AG10803 (cell line): ENCODE measurements around the gene ANAPC15.

ENCODE experiments used
- DNase-seq: peaks from one replicate; pipeline ENCODE4 v3.0.0; 2010; ENCODE audit warnings: low read depth
- H3K4me3 ChIP-seq: 2 replicates; pipeline ENCODE4 v1.5.1; 2011; ENCODE audit warnings: mild to moderate bottlenecking, low read length, control low read depth
- CTCF ChIP-seq: conservative IDR thresholded peaks from 2 replicates; pipeline ENCODE4 v1.5.1; 2011; ENCODE audit warnings: mild to moderate bottlenecking, low read length, control low read depth, inconsistent platforms

Gene ANAPC15

DNA sequence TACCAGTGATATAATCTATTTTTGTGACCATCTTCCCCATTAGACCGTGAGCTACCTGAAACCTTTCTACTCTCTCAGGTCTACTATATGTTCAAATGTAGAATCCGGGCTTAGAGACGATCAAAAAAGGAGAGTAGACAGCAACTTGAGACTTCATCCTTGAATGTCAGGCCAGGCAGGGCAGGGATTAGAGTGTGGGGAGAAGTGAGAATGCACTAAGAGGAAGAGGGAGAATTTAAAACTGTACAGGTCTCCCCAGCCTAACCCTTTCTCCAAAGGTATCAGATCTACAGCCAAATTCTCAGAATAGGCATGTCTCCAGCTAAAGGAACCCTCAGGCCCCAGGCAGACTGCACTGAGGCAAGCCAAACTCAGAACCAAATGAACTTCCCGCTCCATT lies 10.3 kb downstream of the ANAPC15 start:
- no peak for DNase-seq
- H3K4me3 ChIP-seq, result peak overlapping the region; percentile 95
- TF ChIP-seq CTCF, result no peak

GRCh38 chr11:72100462-72100861 lies 12.0 kb downstream of the ANAPC15 start:
- no peak for TF ChIP-seq CTCF
- H3K4me3 ChIP-seq, result no peak overlapping the region
- DNase-seq, result no peak

DNA sequence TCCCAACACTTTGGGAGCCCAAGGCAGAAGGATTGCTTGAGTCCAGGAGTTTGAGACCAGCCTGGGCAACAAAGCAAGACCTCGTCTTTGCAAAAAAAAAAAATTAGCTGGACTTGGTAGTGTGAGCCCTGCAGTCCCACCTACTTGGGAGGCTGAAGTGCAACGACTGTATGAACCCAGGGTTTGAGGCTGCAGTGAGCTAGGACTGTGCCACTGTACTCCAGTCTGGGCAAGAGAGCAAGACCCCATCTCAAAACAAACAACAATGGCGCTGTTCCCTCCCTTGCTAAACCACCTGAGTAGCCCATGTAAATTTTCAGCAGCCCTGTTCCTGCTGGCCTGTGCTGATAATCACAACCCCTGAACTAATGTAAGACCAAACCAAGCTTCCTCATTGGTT lies 12.5 kb downstream of the ANAPC15 start:
- no peak for DNase-seq
- TF ChIP-seq CTCF, result no peak
- no peak overlapping the region for H3K4me3 ChIP-seq

GRCh38 chr11:72098741-72099140 lies 13.8 kb downstream of the ANAPC15 start:
- no peak for DNase-seq
- no peak overlapping the region for H3K4me3 ChIP-seq
- TF ChIP-seq CTCF, result no peak

GRCh38 chr11:72091292-72091691 lies 21.2 kb downstream of the ANAPC15 start:
- TF ChIP-seq CTCF, result peak; percentile 92
- H3K4me3 ChIP-seq, result no peak overlapping the region
- DNase-seq, result peak; percentile 66

DNA sequence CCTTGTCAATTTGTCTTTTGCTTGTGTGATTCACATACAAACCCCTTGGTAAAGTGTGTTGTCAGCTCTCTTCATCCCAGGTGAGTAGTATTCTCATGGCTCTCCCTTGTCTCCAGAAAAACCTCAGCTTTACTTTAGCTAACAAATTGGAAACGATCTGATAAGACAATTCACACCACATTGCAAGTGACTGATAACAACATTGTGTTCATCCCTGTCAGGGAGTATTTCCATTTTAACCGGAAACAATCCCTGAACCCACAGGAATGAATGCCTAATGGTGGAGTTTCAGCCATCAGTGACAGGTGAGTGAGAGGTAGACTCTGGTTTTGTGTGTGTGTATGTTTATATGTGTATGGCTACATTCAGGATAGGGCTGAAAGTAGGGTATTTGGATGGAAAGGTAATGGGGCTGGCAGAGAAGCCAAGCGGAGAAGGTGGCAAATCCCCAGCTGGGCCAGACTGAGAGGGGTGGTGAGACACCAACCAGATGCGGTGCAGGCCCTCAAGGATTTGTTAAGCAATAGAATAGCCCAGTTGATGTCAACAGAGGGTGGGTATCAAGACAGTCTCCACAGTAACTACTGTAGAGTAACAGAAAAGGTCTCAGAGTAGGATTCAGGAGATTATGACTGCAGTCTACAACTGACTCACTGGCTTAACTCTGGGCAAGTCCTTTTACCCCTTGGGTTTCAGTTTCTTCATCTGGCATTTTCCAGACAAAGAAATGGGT lies 24.3 kb downstream of the ANAPC15 start:
- TF ChIP-seq CTCF, result no peak
- H3K4me3 ChIP-seq, result no peak overlapping the region
- peak; percentile 23 for DNase-seq

DNA sequence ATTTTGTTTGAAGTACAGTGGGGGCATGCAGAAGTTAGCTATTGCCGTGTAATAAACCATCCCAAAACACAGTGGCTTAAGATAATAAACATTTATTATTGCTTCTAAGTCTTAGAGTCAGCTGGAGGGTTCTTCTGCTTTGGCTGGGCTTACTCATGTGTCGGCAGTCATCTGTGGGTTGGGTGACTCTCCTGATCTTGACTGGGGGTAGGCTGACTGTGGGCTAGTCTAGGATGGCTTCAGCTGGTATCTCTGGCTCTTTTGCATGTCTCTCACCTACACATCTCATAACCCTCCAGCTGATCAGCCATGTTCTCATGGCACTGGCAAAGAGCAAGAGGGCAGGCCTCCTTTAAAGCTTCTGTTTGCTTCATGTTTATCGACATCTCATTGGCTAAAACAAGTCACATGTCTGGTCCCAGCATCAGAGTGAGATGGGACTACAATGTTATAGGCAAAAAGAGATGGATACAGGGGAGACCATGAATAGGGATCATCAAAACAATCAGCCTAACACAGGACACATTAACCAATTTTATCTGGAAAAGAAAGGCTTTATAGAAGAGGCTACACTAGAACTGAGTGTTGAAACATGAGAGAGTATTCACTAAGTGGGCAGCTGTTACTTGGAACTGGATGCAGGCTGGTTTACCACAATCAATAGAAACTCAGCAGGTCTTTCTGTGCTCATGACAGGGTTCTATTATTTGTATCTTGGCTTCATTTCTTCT lies 26.7 kb downstream of the ANAPC15 start:
- no peak for DNase-seq
- no peak overlapping the region for H3K4me3 ChIP-seq
- TF ChIP-seq CTCF, result no peak
